ENCODE data around the gene ZNRF3. TPM values are rescaled to one million over a fixed set of nuclear protein-coding genes. Genes with fewer than 3 reads are reported as not detected.

The ZNRF3 gene
- total and polyA plus RNA-seq, 2 donors (not counting 1 experiment from before 2014, with no cell fraction given) = 0.21 to 0.71 TPM

- Histone ChIP-seq H3K27ac (ENCODE audit: low read length in 2 of 2) (no peak overlapping the region), H3K9ac (ENCODE audit: low read length) (no peak overlapping the region), H3K36me3 (replicated peaks in 1 of 2; ENCODE audit: control extremely low read depth in 1 of 2, control insufficient read depth in 1 of 2, extremely low read depth in 1 of 2, insufficient read depth in 2 of 2, low read length in 1 of 2) (no peaks in the 10 kb centered on the region), H3K4me2 (replicated peaks; ENCODE audit: low read depth, low read length, poor library complexity, severe bottlenecking) (no peak overlapping the region), H3K9me3 (ENCODE audit: control extremely low read depth in 1 of 3, control insufficient read depth in 2 of 3, insufficient read depth in 1 of 3, low read length in 2 of 3) (no peaks in the 10 kb centered on the region), H3K79me2 (ENCODE audit: control insufficient read depth, insufficient read depth, low read length) (no peaks in the 10 kb centered on the region), H2AFZ (ENCODE audit: insufficient read depth, low read depth, low read length, poor library complexity, severe bottlenecking) (no peak overlapping the region), H3K27me3 (replicated peaks in 1 of 4; ENCODE audit: control extremely low read depth in 1 of 4, control insufficient read depth in 3 of 4, insufficient read depth in 4 of 4, low read length in 3 of 4) (no peaks in the 10 kb centered on the region), H3K4me1 (ENCODE audit: control insufficient read depth in 2 of 2, insufficient read depth in 2 of 2, low read length in 2 of 2) (no peaks in the 10 kb centered on the region), H3K4me3 (ENCODE audit: control extremely low read depth in 1 of 5, extremely low read depth in 1 of 5, insufficient read depth in 1 of 5, low read depth in 2 of 5, low read length in 4 of 5) (no peak overlapping the region), H4K20me1 (ENCODE audit: control insufficient read depth, insufficient read depth, low read length, poor library complexity, severe bottlenecking) (no peaks in the 10 kb centered on the region)
- Mint-ChIP-seq H3K27me3 (peaks cover 3% of the 10 kb centered on the region), H3K4me3 (no peak overlapping the region), H3K9me3 (ENCODE audit: insufficient read depth) (no peaks in the 10 kb centered on the region), H3K27ac (no peak overlapping the region), H3K4me1 (no peaks in the 10 kb centered on the region)
- no peak for DNase-seq
- CTCF ChIA-PET = interaction anchor here (1.8 kb wide), 1 partner anchor 10 kb away, joined by 4 read pairs; no protein-coding TSS in a partner anchor
- no peak for ATAC-seq (ENCODE audit: low read depth)
- 92% methylated on average over 5 of the region's 5 CpGs for WGBS (ENCODE audit: insufficient coverage)
- POLR2A ChIA-PET = no interaction called here
- intact Hi-C loops (cut with micrococcal nuclease) = no loop called here
- no peak for TF ChIP-seq CTCF (IDR thresholded peaks at IDR 0.05)
- TF ChIP-seq EZH2 (IDR thresholded peaks at IDR 0.05; ENCODE audit: borderline replicate concordance, insufficient read depth, low read depth, low read length, poor library complexity, severe bottlenecking) = no peak
These were observed 44.4 kb upstream of the ZNRF3 start for GRCh38 chr22:28838971-28839370.

- no peak overlapping the region for H3K9ac ChIP-seq (ENCODE audit: low read length)
- no peaks in the 10 kb centered on the region for H3K4me1 Mint-ChIP-seq
- H4K20me1 ChIP-seq (ENCODE audit: control insufficient read depth, insufficient read depth, low read length, poor library complexity, severe bottlenecking) = no peaks in the 10 kb centered on the region
- no peaks in the 10 kb centered on the region for H3K36me3 ChIP-seq (replicated peaks in 1 of 2; ENCODE audit: control extremely low read depth in 1 of 2, control insufficient read depth in 1 of 2, extremely low read depth in 1 of 2, insufficient read depth in 2 of 2, low read length in 1 of 2)
- no peak for ATAC-seq (ENCODE audit: low read depth)
- WGBS (ENCODE audit: insufficient coverage) = 100% methylated on average over 2 of the region's 5 CpGs
- TF ChIP-seq EZH2 (IDR thresholded peaks at IDR 0.05; ENCODE audit: borderline replicate concordance, insufficient read depth, low read depth, low read length, poor library complexity, severe bottlenecking) (no peak), CTCF (IDR thresholded peaks at IDR 0.05) (no peak)
- H2AFZ ChIP-seq (ENCODE audit: insufficient read depth, low read depth, low read length, poor library complexity, severe bottlenecking) = no peak overlapping the region
- H3K4me2 ChIP-seq (replicated peaks; ENCODE audit: low read depth, low read length, poor library complexity, severe bottlenecking) = no peak overlapping the region
- intact Hi-C loops (cut with micrococcal nuclease) = no loop called here
- H3K27me3 ChIP-seq (replicated peaks in 1 of 4; ENCODE audit: control extremely low read depth in 1 of 4, control insufficient read depth in 3 of 4, insufficient read depth in 4 of 4, low read length in 3 of 4) = no peaks in the 10 kb centered on the region
- H3K27me3 Mint-ChIP-seq = no peaks in the 10 kb centered on the region
- DNase-seq = no peak
- no peak overlapping the region for H3K27ac Mint-ChIP-seq
- no peak overlapping the region for H3K4me3 Mint-ChIP-seq
- no peaks in the 10 kb centered on the region for H3K4me1 ChIP-seq (ENCODE audit: control insufficient read depth in 2 of 2, insufficient read depth in 2 of 2, low read length in 2 of 2)
- no peak overlapping the region for H3K4me3 ChIP-seq (ENCODE audit: control extremely low read depth in 1 of 5, extremely low read depth in 1 of 5, insufficient read depth in 1 of 5, low read depth in 2 of 5, low read length in 4 of 5)
- ChIA-PET POLR2A (no interaction called here), CTCF (no interaction called here)
- H3K9me3 ChIP-seq (ENCODE audit: control extremely low read depth in 1 of 3, control insufficient read depth in 2 of 3, insufficient read depth in 1 of 3, low read length in 2 of 3) = peaks cover 0 to 2% (median 1%) of the 10 kb centered on the region in 3 donors
- no peaks in the 10 kb centered on the region for H3K79me2 ChIP-seq (ENCODE audit: control insufficient read depth, insufficient read depth, low read length)
- no peak overlapping the region for H3K27ac ChIP-seq (ENCODE audit: low read length in 2 of 2)
- H3K9me3 Mint-ChIP-seq (ENCODE audit: insufficient read depth) = peaks cover 2% of the 10 kb centered on the region
These were observed 42.3 kb upstream of the ZNRF3 start for GRCh38 chr22:28841111-28841510.
